ENCODE results near the gene GREB1.

Gene GREB1

GRCh38 chr2:11513319-11513718 lies 20.5 kb upstream of the GREB1 start:
- no peak for DNase-seq

GRCh38 chr2:11514081-11514730 lies 19.6 kb upstream of the GREB1 start:
- no peak for DNase-seq

GRCh38 chr2:11514904-11515303 lies 18.9 kb upstream of the GREB1 start:
- DNase-seq, result no peak

- no peak for DNase-seq
Measured at GRCh38 chr2:11515490-11515981, 18.3 kb upstream of the GREB1 start.

GRCh38 chr2:11516984-11517648 lies 16.7 kb upstream of the GREB1 start:
- no peak for DNase-seq

- no peak for DNase-seq
Measured at GRCh38 chr2:11517906-11518305, 15.9 kb upstream of the GREB1 start.

- no peak for DNase-seq
Measured at GRCh38 chr2:11520092-11520693, 13.7 kb upstream of the GREB1 start.

GRCh38 chr2:11521775-11522174 lies 12.1 kb upstream of the GREB1 start:
- DNase-seq, result no peak

- DNase-seq, result no peak
Measured at GRCh38 chr2:11524470-11524869, 9.4 kb upstream of the GREB1 start.

- no peak for DNase-seq
Measured at GRCh38 chr2:11525762-11526161, 8.1 kb upstream of the GREB1 start.

GRCh38 chr2:11527001-11527400 lies 6.8 kb upstream of the GREB1 start:
- no peak for DNase-seq

- DNase-seq, result no peak
Measured at GRCh38 chr2:11528228-11528627, 5.6 kb upstream of the GREB1 start.

- DNase-seq, result no peak
Measured at GRCh38 chr2:11530864-11531465, 2.9 kb upstream of the GREB1 start.

GRCh38 chr2:11532416-11533055 lies 1.3 kb upstream of the GREB1 start:
- DNase-seq, result no peak

- DNase-seq, result no peak
Measured at GRCh38 chr2:11534071-11534745, 363 bp downstream of the GREB1 start.

- no peak for DNase-seq
Measured at GRCh38 chr2:11534746-11535484, 1.1 kb downstream of the GREB1 start.

GRCh38 chr2:11535899-11536344 lies 2.1 kb downstream of the GREB1 start:
- no peak for DNase-seq

- no peak for DNase-seq
Measured at GRCh38 chr2:11537951-11538350, 4.1 kb downstream of the GREB1 start.

GRCh38 chr2:11539317-11540147 lies 5.7 kb downstream of the GREB1 start:
- no peak for DNase-seq

GRCh38 chr2:11540148-11540995 lies 6.5 kb downstream of the GREB1 start:
- no peak for DNase-seq
